H1 (cell line): ENCODE measurements around the gene DENND4B. TPM values are rescaled to one million over a fixed set of nuclear protein-coding genes. Genes with fewer than 3 reads are reported as not detected.

ENCODE experiments used
- CTCF ChIA-PET: fragments of 300-600 bp; sonication (Branson Sonifier 250); formaldehyde crosslinking; loops from one replicate; lab custom pipeline; 2021; ENCODE audit not compliant: partially characterized antibody; lab: Charles Lee
- POLR2A ChIA-PET: fragments of 300-600 bp; sonication (Branson Sonifier 250); formaldehyde crosslinking; loops from one replicate; lab custom pipeline; 2021; ENCODE audit warnings: inconsistent platforms; ENCODE audit not compliant: partially characterized antibody; lab: Charles Lee
- DNase-seq, 2 experiments: peaks; one replicate each; pipeline versions ENCODE4 v3.0.0 to v3.0.0-alpha.2; 2010 to 2022; ENCODE audit warnings: low spot score in 2 of 2, low read depth in 1 of 2, mixed read lengths in 1 of 2
- FAIRE-seq: peaks from 2 replicates; lab custom pipeline; 2011; peaks lifted over from hg19 to GRCh38; lab: Jason Lieb, UNC
- H2AFZ ChIP-seq: 2 replicates; pipeline ENCODE4 v1.8.1; 2012; ENCODE audit warnings: low read length, inconsistent platforms
- H2AK5ac ChIP-seq: 2 replicates; pipeline ENCODE4 v1.6.1; 2013; ENCODE audit warnings: low read depth, low read length
- H2BK120ac ChIP-seq: replicated peaks from 2 replicates; pipeline ENCODE3; 2013; ENCODE audit warnings: low read depth, low read length, inconsistent platforms
- H2BK12ac ChIP-seq: 2 replicates; pipeline ENCODE4 v1.6.1; 2013; ENCODE audit warnings: low read depth, low read length
- H2BK15ac ChIP-seq: 2 replicates; pipeline ENCODE4 v1.6.1; 2013; ENCODE audit warnings: low read length
- H2BK20ac ChIP-seq: 2 replicates; pipeline ENCODE4 v1.6.1; 2013; ENCODE audit warnings: low read length
- H2BK5ac ChIP-seq: 2 replicates; pipeline ENCODE4 v1.6.1; 2013; ENCODE audit warnings: low read depth, low read length
- H3K14ac ChIP-seq: 2 replicates; pipeline ENCODE4 v1.6.1; 2013; ENCODE audit warnings: inconsistent platforms; ENCODE audit not compliant: insufficient read length
- H3K18ac ChIP-seq: 2 replicates; pipeline ENCODE4 v1.6.1; 2013; ENCODE audit warnings: low read length; ENCODE audit errors: extremely low read depth
- H3K23ac ChIP-seq: 2 replicates; pipeline ENCODE4 v1.6.1; 2013; ENCODE audit warnings: inconsistent platforms; ENCODE audit not compliant: insufficient read length
- H3K23me2 ChIP-seq: 2 replicates; pipeline ENCODE4 v1.6.1; 2013; ENCODE audit warnings: low read depth, low read length
- H3K27ac ChIP-seq: 2 replicates; pipeline ENCODE4 v1.6.1; 2011; ENCODE audit warnings: low read depth, low read length, inconsistent platforms
- H3K27me3 ChIP-seq, 4 experiments: replicated peaks in 1 of 4; 1 replicate in 1 of 4; 2 replicates in 3 of 4; pipeline versions ENCODE4 v1.6.1 to v1.8.1; 2011 to 2013; ENCODE audit warnings: low read length in 3 of 4, mild to moderate bottlenecking in 3 of 4, inconsistent platforms in 2 of 4, mixed read lengths in 2 of 4, moderate library complexity in 1 of 4; ENCODE audit not compliant: control insufficient read depth in 3 of 4, insufficient read depth in 3 of 4; ENCODE audit errors: extremely low read depth in 1 of 4
- H3K36me3 ChIP-seq, 4 experiments: 2 replicates each; pipeline versions ENCODE4 v1.6.1 to v1.8.1; 2011 to 2013; ENCODE audit warnings: mild to moderate bottlenecking in 4 of 4, low read length in 3 of 4, moderate library complexity in 2 of 4, control low read depth in 1 of 4, inconsistent platforms in 1 of 4; ENCODE audit not compliant: insufficient read depth in 4 of 4, control insufficient read depth in 2 of 4
- H3K4ac ChIP-seq: replicated peaks from 2 replicates; pipeline ENCODE3; 2013; ENCODE audit warnings: low read length, low read depth, mixed read lengths, inconsistent platforms; ENCODE audit not compliant: insufficient read length
- H3K4me1 ChIP-seq, 4 experiments: replicated peaks in 1 of 4; 1 replicate in 1 of 4; 2 replicates in 3 of 4; pipeline versions ENCODE4 v1.6.1 to v1.8.1; 2011 to 2013; ENCODE audit warnings: low read length in 3 of 4, inconsistent platforms in 2 of 4, mixed read lengths in 1 of 4; ENCODE audit not compliant: insufficient read depth in 4 of 4, control insufficient read depth in 3 of 4
- H3K4me2 ChIP-seq, 2 experiments: 2 replicates each; pipeline versions ENCODE4 v1.6.1 to v1.8.1; 2011 to 2013; ENCODE audit warnings: low read depth in 2 of 2, low read length in 2 of 2, control low read depth in 1 of 2, inconsistent platforms in 1 of 2, mild to moderate bottlenecking in 1 of 2; ENCODE audit not compliant: insufficient read depth in 1 of 2
- H3K4me3 ChIP-seq, 4 experiments: fragments of 200-600, 300-600 bp in 1 of 4; sonication (generic), shearing (Covaris generic), sonication (Bioruptor Twin) in 1 of 4; 2 replicates each; pipeline versions ENCODE4 v1.5.1 to v1.8.1; 2011 to 2016; ENCODE audit warnings: low read length in 4 of 4, low read depth in 3 of 4, control low read depth in 2 of 4, inconsistent platforms in 2 of 4, mild to moderate bottlenecking in 2 of 4, mixed read lengths in 1 of 4, moderate library complexity in 1 of 4; ENCODE audit not compliant: insufficient read depth in 2 of 4; ENCODE audit errors: extremely low read depth in 1 of 4
- H3K56ac ChIP-seq: replicated peaks from 2 replicates; pipeline ENCODE3; 2013; ENCODE audit warnings: low read depth, mild to moderate bottlenecking, mixed read lengths, low read length, inconsistent platforms; ENCODE audit not compliant: insufficient read length
- H3K79me1 ChIP-seq: 2 replicates; pipeline ENCODE4 v1.6.1; 2013; ENCODE audit warnings: low read depth, low read length, control low read depth
- H3K79me2 ChIP-seq, 2 experiments: 2 replicates each; pipeline versions ENCODE4 v1.6.1 to v1.8.1; 2012 to 2013; ENCODE audit warnings: low read length in 2 of 2, mild to moderate bottlenecking in 2 of 2, inconsistent platforms in 1 of 2; ENCODE audit not compliant: insufficient read depth in 2 of 2, control insufficient read depth in 1 of 2
- H3K9ac ChIP-seq, 4 experiments: replicated peaks in 1 of 4; 1 replicate in 1 of 4; 2 replicates in 3 of 4; pipeline versions ENCODE4 v1.6.1 to v1.8.1; 2011 to 2013; ENCODE audit warnings: low read depth in 3 of 4, low read length in 3 of 4, control low read depth in 2 of 4, mild to moderate bottlenecking in 2 of 4, moderate library complexity in 2 of 4, inconsistent platforms in 1 of 4; ENCODE audit errors: extremely low read depth in 1 of 4
- H3K9me3 ChIP-seq, 2 experiments: 2 replicates each; pipeline versions ENCODE4 v1.6.1 to v1.8.1; 2012 to 2013; ENCODE audit warnings: mild to moderate bottlenecking in 2 of 2, moderate library complexity in 2 of 2, control low read depth in 1 of 2, inconsistent platforms in 1 of 2, low read depth in 1 of 2, low read length in 1 of 2, mixed read lengths in 1 of 2; ENCODE audit not compliant: insufficient read depth in 2 of 2
- H4K20me1 ChIP-seq, 2 experiments: replicated peaks in 1 of 2; 2 replicates each; pipeline versions ENCODE3 to v1.8.1; 2011 to 2013; ENCODE audit warnings: inconsistent platforms in 2 of 2, low read length in 2 of 2, mild to moderate bottlenecking in 1 of 2; ENCODE audit not compliant: insufficient read depth in 2 of 2, control insufficient read depth in 1 of 2
- H4K5ac ChIP-seq: 2 replicates; pipeline ENCODE4 v1.6.1; 2013; ENCODE audit warnings: low read length, low read depth, mixed read lengths, inconsistent platforms; ENCODE audit not compliant: insufficient read length
- H4K8ac ChIP-seq: 2 replicates; pipeline ENCODE4 v1.8.0; 2013; ENCODE audit warnings: mild to moderate bottlenecking, moderate library complexity, low read length, inconsistent platforms; ENCODE audit not compliant: insufficient read depth; ENCODE audit errors: extremely low read depth
- H4K91ac ChIP-seq: replicated peaks from 2 replicates; pipeline ENCODE3; 2013; ENCODE audit warnings: low read length, mixed read lengths, inconsistent platforms; ENCODE audit not compliant: insufficient read length
- EZH2 ChIP-seq: fragments of 200-600 bp; sonication (generic); IDR thresholded peaks from 2 replicates; pipeline ENCODE4 v1.7.1; 2012; ENCODE audit warnings: low read depth, mild to moderate bottlenecking, moderate library complexity, low read length, inconsistent platforms; ENCODE audit not compliant: severe bottlenecking
- WGBS, 2 experiments: shearing (Covaris generic) in 1 of 2; methylation state at CpG; one replicate each; pipeline versions ENCODE4 v1.1.6 to v1.1.7; 2013 to 2015; ENCODE audit warnings: low lambda C conversion rate in 2 of 2, mixed read lengths in 2 of 2, inconsistent platforms in 1 of 2, low coverage in 1 of 2, missing lambda C conversion rate in 1 of 2; ENCODE audit not compliant: insufficient replicate concordance in 2 of 2, insufficient coverage in 1 of 2, insufficient read length in 1 of 2; ENCODE audit errors: extremely low coverage in 1 of 2, missing lambda C conversion rate in 1 of 2; 5-methylcytosine and 5-hydroxymethylcytosine counted together
- polyA plus RNA-seq, 7 experiments: library from polyadenylated mRNA; depleted of rRNA in 3 of 7; stranded (reverse) in 5 of 7; unstranded in 2 of 7; fragments of >200 nt in 5 of 7; fragments of 200-250 nt in 2 of 7; gene quantifications; 1 replicate in 5 of 7; 2 replicates in 1 of 7; 4 replicates in 1 of 7; pipeline versions ENCODE4 v1.2.1 to v1.2.3, GENCODE V29; 2011 to 2013; ENCODE audit warnings: missing spikeins in 2 of 7, mixed read lengths in 2 of 7
- total RNA-seq: library from RNA; stranded (reverse); fragmentation: NEBNext Ultra II Directional; extraction: Animal tissue kit (Norgen Biotek cat#: 25700); gene quantifications from 2 replicates; pipeline ENCODE4 v1.2.1, GENCODE V29; 2021

Gene DENND4B
- total and polyA plus RNA-seq, 2 of the 8 experiments (the other 6 are each of a cell fraction or from before 2014, with no cell fraction given), result 45.6 to 61.1 TPM

- H4K8ac ChIP-seq, result no peak overlapping the region
- no peak overlapping the region for H2BK15ac ChIP-seq
- no peak overlapping the region for H3K4me3 ChIP-seq
- H2BK12ac ChIP-seq, result no peak overlapping the region
- DNase-seq (no peak), FAIRE-seq (no peak)
- H3K4me2 ChIP-seq, result no peak overlapping the region
- POLR2A ChIA-PET, result interaction anchor here (0.7 to 5.1 kb wide), 20 partner anchors 10 to 263 kb away, joined by 3 to 60 read pairs (median 4); partner anchors contain the start of genes CRTC2, DENND4B, RPS27 and SLC39A1
- H3K79me2 ChIP-seq, result no peaks in the 10 kb centered on the region
- WGBS, 2 experiments, result 90% methylated on average over 4 of the region's 4 CpGs; no CpG with 5 or more reads in 1 of the 2 experiments
- no peak overlapping the region for H2AK5ac ChIP-seq
- H2BK20ac ChIP-seq, result no peak overlapping the region
- H3K18ac ChIP-seq, result no peak overlapping the region
- CTCF ChIA-PET, result interaction anchor here (0.6 to 2.8 kb wide), 12 partner anchors 9 to 122 kb away, joined by 3 to 14 read pairs (median 4); partner anchors contain the start of genes DENND4B, JTB and RAB13
- no peak overlapping the region for H3K23ac ChIP-seq
- no peaks in the 10 kb centered on the region for H3K79me1 ChIP-seq
- no peak overlapping the region for H3K56ac ChIP-seq
- H3K36me3 ChIP-seq, result peaks cover 0 to 21% (median 14%) of the 10 kb centered on the region in 4 experiments
- no peak overlapping the region for H3K4ac ChIP-seq
- H4K20me1 ChIP-seq, result peaks cover 0 to 5% of the 10 kb centered on the region in 2 experiments
- no peak overlapping the region for H4K91ac ChIP-seq
- no peaks in the 10 kb centered on the region for H3K9me3 ChIP-seq
- peaks cover 0 to 2% (median 0%) of the 10 kb centered on the region in 4 experiments; a peak in 1 of 7 replicates for H3K4me1 ChIP-seq
- H2AFZ ChIP-seq, result no peak overlapping the region
- H3K27ac ChIP-seq, result no peak overlapping the region
- H3K14ac ChIP-seq, result no peak overlapping the region
- no peak for TF ChIP-seq EZH2
- TF ChIP-seq, all 59 proteins: peak for 0
- Histone ChIP-seq H3K23me2 (peaks cover 3% of the 10 kb centered on the region), H3K27me3 (no peaks in the 10 kb centered on the region), H3K9ac (no peak overlapping the region), H4K5ac (no peak overlapping the region), H2BK5ac (no peak overlapping the region), H2BK120ac (no peak overlapping the region)
These were observed 17.7 kb downstream of the DENND4B start for GRCh38 chr1:153928791-153929341.
